Activated CD8-positive, alpha-beta memory T cell treated with anti-CD3 and anti-CD28 coated beads for 1 hour (primary cell): Measurements from ENCODE around the gene UBE2E2.

ENCODE experiments used
- DNase-seq, 2 donors: peaks; one replicate each; pipeline ENCODE4 v3.0.0-alpha.2; 2020; ENCODE audit warnings: low read depth in 1 of 2; ENCODE audit errors: extremely low read depth in 1 of 2

UBE2E2 gene

DNA sequence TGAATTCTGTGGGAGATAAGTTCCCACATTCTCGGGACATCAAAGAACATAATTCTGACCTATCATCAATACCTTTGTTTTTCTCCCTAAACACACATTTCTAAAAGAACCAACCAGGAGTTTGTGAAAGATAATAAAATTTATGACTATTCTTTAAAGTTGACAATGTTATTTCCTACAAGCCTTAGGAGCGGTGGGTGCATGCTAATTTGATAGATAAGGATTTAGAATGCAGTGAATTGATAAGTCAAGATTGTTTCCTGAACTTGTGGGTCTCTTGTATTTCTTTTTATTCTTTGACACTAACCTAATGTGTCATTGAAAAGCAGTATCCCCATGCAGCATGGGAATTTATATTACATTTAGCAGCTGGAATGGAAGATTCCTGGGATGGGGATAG is 10.3 kb upstream of the UBE2E2 start:
- DNase-seq: no peak

DNA sequence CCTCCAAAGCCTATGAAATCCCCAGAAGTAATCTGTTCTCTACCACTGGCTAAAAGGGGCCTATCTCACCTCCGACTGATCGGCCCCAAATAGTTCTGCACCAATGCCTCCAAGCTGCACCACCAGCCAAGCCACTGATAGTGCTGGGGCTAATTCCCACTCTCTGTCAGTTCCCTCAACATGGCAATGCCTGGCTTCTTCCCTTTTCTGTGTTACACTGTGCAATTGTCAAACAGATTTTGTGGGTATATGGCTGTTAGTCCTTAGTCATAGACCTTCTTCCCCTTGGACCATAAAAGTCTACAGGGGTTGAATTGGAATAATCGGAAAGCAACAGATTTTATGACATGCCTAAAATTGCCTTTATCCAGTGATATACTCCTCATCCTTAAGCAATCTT is 9.3 kb upstream of the UBE2E2 start:
- DNase-seq: no peak

DNA sequence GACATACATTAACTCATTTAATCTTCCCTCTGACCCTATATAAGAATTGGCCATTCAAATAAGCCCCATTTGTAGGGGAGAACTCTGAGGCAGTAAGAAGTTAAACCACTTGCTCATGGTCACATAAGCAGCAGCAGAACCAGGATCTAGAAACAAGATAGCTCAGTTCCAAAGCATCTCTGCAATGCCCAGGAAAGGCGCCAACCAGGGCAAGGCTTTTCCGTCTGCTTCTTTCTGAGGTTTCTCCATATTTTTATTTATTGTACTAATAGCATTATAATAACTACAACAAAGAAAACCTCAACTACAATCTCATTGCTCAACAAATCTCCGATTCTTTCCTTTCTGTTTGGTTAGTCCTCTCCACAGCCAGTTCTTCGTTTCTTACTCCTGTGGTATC is 4.3 kb upstream of the UBE2E2 start:
- no peak for DNase-seq

DNA sequence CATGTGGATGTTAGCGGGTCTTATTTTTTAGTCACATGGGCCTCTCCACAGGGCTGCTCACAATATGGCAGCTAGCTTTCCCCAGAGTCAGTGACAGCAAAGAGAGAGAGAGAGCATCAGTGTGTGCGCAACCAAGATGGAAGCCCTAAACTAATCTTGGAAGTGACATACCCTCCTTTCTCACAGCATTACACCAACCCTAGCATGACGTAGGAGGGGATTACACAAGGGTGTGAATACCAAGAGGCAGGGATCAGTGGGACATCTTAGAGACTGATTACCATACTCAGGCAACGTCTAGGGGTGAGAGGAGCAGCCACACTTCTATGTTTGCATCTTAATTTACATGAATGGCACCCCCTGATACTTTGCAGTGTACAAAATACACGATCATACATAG is 3.5 kb upstream of the UBE2E2 start:
- DNase-seq: no peak

DNA sequence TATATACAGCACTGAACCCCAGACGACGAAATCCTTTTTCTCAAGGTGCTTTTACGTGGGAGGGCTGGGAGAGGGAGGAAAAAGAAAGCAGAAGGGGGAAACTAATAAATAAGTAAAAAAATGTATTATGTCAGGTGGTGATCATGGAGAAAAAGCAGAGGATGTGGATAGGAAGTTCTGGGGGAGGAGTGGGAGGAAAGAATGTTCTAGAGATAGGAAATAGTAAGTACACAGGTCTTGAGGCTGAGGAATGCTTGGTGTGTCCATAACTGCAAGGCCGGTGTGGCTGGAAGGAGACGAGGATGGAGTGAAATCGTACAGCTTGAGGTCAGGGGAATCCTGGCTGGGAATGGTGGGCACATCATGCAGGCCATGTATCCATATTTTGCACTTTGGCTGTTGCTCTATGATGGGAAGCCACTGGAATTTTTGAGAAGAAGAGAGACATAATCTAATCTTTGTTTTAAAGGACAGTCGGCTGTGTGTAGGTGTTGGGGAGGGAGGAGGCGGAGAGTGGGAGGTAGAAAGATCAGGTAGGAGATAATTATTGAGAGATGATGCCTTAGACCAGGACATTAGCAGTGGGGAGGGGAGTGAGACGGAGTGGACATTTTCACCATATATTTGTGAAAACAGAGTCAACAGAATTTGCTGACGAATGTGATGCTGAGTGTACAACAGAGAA is 1.8 kb upstream of the UBE2E2 start:
- DNase-seq: no peak

DNA sequence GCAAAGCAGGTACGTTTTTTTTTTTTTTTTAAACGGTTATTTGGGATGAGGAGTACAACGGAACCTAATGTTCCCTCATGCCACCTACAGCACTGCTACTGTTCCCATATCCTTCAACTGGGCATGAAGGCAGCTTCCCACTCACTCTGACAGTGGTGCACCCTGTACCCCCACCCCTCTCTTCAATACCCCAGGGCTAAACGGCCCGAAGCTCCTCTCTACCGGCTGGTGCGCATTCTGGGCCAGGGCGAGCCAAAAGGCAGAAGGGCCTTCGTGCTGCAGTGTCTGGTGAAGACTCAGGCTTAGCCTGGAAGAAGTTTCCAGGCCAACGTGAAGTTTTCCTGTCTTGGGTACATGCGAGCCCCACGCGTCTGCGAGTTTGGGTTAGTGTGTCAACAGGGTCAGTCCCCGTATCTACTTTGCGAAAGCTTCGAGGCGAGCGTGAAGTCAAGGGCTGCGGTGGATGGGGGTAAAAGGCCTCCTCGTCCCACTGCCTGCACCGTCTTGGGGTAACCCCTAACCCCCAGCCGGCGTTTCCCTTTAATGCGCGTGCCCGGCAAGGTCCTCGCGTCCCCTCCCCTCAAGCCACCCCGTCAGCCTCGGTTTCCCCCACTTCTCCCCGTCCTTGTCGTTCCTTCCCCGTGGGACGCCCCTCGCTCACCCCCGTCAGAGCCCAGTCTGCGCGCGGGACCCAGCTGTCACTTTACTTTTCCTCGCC is 765 bp upstream of the UBE2E2 start:
- DNase-seq: peak in 1 of 2 donors; percentile 7

DNA sequence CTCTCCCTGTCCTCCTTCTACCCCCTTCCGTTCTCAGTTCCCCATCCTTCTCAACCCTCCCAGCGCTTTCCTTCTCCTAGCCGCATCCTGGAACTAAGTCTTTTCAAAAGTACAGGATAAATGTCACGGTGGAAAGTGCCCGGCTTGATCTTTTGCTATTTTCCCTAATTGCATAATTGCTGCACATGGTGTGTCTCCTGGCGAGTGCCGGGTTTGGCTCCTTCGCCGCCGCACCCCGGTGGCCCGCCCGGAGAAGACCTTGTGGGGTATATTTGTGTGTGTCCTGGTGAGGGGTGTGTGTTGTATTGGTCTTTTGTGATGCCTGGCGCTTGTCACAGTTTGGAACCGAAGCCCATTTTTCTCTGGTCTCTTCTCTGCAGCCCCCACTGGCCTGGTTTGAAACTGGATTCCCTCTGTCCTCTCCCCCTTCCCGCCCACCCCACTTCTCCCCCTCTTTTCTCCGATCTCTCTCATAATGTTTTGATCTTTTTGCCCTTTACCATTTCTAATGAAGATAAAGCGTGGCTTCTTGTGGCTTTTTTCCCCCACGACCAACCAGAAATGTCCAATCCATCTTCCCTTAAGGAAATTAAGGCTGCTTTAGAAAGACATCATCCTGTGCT is 692 bp downstream of the UBE2E2 start:
- DNase-seq: no peak

DNA sequence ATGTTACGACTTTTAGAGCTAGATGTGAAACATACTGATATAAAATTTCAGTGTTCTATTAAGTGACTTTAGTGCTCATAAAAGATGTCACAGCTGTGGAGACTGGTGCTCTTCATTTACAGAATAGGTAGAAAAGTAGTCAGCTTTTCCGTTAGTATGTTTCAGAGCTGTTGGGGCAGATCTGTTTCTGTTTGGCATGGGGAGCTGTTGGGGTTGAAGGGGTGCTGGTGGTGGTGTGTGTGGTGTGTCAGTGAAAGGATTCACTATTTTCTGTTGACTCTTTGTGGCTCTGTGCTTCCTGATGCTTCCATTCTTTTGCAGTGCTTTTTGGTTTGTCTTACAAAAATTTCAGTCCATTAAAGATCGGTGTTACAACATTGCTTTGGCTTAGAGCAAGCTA is 3.2 kb downstream of the UBE2E2 start:
- no peak for DNase-seq

DNA sequence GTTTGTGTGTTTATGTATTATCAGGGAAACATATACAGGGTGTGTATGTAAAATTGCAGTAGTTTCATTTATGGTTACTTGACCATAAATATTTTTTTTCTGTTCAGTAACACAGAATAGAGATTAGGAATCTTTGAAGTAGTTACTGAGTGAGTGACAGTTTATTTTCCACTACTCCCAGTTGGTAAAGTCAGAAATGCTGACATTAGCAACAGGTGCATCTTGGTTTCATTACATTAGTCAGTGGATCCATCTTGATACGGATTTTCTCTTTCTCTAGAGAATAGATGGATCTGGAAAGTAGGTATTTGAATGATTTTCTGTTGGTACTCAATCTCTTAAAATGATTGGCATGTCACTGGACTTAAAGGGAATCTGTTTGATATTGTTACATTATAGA is 6.0 kb downstream of the UBE2E2 start:
- DNase-seq: no peak

DNA sequence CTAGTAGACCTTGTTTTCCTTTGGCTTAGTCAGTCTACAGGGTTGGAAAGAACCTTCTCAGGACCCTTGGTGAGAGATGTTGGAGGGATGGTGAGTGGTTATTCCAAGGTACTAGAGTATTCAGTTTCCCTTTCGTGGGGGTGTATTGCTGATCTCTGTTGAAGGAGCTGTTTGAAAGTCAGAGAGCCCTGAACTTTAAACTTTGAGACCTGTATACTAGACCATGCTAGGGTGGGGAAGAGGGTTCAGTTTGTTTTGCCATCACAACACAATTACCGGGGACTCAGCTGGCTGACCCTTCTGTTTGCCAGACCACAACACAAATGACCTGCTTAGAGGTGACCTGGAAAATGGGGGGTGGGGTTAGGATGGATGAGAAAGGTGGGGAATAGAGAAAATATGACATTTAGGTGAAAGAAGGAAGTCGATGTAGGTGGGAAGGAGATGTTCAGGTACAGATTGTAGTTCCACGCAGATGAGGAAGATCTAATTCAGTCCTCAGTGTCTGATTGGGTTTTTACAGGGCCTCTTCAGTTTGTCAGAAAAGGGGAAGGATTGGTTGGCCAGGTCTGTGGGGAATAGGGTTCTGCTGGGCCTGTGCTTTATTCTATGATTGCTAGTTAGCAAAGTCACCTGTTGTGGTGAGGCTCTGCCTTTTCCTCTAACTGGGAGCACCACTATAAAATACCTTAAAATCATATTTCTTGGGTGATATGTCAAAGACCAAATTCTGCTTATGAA is 6.8 kb downstream of the UBE2E2 start:
- DNase-seq: no peak

DNA sequence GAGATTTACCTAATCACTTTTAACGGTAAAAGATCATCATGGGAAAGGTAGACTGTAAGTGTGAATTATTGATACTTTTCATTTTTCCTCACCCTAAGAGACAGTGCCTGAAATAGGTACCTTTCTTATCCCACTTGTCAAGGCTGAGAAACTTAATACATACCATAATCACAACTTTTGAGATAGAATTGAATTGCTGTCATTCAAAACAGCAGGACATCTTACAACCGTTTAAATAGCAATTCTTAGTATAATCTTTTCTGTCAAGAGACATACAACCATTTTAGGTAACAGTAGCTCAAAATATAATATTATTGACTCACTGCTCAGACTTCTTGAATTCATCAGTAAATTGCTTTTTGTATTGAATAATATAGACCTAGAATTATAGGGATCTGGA is 10.7 kb downstream of the UBE2E2 start:
- no peak for DNase-seq

DNA sequence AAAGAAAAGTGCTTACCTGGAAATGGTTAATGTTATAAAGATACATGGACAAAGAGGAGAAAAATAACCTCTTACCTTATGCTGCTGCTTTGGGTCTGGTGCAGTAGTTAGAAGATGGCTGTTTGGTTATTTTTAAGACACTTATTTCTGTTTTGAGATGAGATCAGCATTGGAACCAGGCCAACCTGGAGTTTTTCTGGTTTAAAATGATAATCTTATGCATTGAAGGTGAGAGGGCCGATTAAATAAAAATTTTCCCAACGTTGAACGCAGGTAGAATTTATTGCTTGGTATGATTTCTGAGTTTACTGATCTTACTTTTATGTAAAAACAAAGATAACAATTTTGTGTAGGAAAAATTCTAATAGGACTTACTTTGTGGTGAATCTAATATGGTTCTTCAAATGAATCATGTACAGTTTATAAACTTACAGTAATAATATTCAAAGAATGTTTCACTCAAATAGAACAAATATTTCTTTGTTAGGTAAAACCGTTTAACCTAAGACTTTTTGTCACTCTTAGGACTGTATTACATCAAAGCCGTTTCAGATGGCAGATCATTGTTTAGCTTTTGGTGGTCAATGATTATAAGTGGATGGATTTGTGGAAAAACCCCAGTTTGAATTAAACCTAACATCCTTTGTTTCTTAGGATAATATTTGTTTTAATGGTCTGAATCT is 14.9 kb downstream of the UBE2E2 start:
- DNase-seq: no peak

DNA sequence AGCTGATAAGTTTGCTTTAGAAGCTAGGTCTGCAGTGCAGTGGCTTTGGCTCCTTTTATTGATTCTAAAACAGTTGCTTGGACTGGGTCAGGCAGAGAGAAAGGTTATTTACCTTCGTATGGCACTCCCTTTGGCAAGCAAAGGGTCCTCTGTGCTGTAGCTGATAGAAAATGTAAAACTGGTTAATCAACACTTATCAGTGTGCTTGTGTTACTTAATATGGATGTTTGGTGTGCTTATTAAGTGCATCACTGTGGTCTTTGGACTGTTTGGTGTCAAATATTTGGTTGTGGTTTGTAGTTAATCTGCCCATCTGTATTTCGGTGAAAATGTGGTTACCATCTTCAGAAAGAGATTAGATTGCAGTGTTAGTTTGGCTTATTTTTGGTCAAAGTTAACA is 16.0 kb downstream of the UBE2E2 start:
- DNase-seq: no peak

DNA sequence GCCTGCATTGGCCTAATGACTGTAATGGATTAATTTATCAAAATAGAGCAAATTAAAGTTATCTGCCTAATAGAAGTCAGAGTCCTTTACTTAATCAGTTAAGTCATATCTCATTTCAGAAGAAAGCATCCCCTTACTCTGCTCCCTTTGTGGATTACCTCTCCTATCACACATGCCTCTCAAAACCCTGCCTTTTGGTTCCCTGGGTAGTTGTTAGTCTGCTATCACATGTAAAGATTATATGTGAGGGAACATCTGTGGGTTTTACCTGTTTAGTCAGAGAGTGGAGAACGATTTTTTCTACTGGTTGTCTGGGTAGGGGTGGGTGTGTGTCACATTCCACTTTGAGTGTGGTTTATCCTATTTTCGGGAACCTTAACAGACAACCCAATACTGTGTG is 16.4 kb downstream of the UBE2E2 start:
- DNase-seq: no peak

DNA sequence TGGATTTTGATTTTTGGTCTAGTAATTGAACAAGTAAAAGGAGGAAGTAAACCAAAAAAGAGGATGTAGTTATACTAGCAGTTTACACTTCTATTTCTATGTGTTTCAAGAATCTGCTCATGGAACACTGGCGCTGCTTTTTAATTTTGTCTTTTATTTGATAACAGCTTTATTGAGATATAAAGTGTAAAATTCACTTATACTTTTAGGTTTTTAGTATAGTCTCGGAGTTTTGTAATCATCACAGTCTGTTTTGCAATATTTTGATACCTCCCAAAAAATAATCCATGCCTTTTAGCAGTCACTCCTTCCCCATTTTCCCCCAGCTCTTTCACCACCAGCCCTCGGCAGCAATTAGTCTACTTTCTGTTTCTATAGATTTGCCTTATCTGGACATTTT is 18.0 kb downstream of the UBE2E2 start:
- no peak for DNase-seq

DNA sequence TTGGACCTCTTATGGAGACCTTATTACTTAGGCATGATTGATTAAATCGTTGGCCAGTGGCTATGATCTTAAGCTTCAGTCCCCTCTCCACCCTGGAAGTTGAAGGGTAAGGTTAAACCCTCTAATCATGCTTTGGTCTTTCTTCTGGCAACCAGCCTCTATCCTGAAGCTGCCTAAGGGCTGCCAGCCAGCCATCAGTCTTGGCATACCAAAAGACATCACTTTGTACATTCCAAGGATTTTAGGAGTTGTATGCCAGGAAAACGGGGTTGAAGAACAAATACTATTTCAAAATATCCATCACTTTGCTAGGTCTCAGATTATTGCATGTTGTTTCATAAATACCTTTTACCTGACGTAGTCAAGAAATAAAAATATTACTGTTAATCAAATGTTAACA is 28.9 kb downstream of the UBE2E2 start:
- DNase-seq: no peak

DNA sequence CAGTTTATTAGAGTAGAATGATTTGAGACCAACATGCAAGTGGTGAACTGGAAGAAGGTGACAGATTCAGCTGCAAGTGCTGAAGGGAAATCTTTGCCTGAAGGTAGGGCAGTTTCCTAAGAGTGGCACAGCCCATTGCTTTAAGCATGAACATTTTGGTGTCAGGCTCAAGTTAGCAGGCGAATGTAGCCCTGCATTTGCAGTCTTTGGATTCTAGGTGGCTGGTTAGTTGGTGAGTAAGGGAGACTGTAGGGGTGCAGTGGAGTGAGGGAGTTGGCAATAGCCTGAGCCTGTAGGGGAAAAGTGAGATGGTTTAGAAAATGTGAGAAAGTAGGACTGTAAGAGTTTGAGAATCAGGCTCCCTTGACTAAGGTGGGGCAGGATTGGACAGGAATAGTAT is 29.7 kb downstream of the UBE2E2 start:
- DNase-seq: no peak

DNA sequence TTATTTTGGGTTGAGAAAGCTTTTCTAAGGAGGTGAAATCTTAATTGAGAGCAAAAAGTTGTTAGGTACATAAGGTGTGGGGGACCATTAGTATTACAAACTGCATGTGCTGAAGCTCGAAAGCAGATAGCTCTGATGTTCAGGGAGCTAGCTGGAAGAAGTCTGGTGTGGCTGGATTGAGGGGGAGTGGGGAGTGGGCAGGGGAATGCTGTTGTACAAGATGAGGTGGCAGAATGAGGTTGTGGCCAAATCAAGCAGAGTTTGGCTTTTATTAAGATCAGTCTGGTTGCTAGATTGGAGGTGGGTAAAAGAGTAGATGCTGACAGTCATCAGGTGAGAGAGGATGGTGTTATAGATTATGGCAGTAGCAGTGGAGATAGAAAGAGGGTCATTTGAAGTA is 32.1 kb downstream of the UBE2E2 start:
- DNase-seq: no peak

DNA sequence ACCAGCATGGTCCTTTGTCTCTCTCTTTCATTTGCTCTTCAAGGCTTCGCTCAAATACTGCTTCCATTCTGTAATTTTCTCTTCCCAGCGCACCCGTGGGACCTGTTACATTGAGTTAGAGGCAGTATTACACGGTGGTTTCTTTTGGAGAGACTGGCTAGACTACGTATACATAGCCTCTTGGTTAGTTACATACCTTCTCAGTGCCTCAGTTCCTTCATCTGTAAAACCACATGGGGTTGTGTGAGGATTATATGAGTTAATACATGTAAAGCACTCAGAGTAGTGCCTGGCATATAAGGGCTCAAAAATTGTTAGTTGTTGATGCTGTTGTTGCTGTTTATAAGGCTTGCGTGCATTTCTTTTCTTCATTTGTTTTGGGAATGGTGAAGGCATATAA is 33.8 kb downstream of the UBE2E2 start:
- DNase-seq: no peak

DNA sequence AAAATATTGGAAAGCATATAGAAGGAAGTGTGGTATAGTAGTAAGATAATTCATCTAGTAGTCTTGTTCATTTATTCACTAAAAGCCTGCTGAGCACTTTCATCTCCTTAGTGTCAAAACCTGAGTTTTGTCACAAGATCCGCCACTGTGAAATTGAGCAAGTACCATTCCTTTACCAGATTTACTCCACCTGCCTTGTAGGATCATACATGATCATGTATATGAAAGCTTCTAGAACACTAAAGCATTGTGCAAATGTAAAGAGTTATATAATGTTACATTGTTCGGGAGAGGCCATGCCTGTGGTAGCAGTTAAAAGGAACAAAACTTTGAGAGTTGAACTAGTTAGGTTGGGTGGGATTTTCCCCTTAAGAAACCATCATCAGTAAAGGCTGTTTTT is 35.0 kb downstream of the UBE2E2 start:
- no peak for DNase-seq

DNA sequence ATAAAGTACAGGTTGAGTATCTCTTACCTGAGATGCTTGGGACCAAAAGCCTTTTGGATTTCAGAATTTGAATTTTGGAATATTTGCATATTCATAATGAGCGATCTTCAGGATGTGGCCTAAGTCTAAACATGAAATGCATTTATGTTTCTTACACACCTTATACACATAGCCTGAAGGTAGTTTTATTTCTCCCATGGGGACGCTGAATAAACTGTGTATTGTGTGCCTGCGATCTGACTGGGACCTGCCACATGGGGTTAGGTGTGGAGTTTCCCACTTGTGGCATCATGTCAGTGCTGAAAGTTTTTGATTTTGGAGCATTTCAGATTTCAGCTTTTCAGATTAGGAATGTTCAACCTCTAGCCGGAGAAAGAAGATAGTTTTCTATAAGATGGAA is 35.5 kb downstream of the UBE2E2 start:
- DNase-seq: no peak
